ENCODE results near the gene NSUN4. TPM values are rescaled to one million over a fixed set of nuclear protein-coding genes. Genes with fewer than 3 reads are reported as not detected.
"Not testable (repeated sequence)": the region's sequence is repeated elsewhere in the genome, so short reads cannot be mapped to it uniquely, and the experiment has no call there.

The NSUN4 gene
- total RNA-seq, 2 experiments from 2014 or later = 23.2 to 24.9 TPM

GRCh38 chr1:46334030-46334384, 6.6 kb upstream of the NSUN4 start:
- H3K9me3 Mint-ChIP-seq = no peaks in the 10 kb centered on the region
- no peaks in the 10 kb centered on the region for H3K4me1 Mint-ChIP-seq
- H3K27ac Mint-ChIP-seq = no peak overlapping the region
- no peaks in the 10 kb centered on the region for H3K36me3 Mint-ChIP-seq
- H3K27me3 Mint-ChIP-seq = peaks cover 2% of the 10 kb centered on the region
- H3K4me3 Mint-ChIP-seq = no peak overlapping the region
- DNase-seq (no peak), ATAC-seq (ENCODE audit: low read depth) (no peak)
- POLR2A ChIA-PET = no interaction called here

GRCh38 chr1:46335081-46335480, 5.5 kb upstream of the NSUN4 start:
- DNase-seq (no peak), ATAC-seq (ENCODE audit: low read depth) (no peak)
- H3K4me1 Mint-ChIP-seq = peaks cover 5% of the 10 kb centered on the region
- H3K36me3 Mint-ChIP-seq = no peaks in the 10 kb centered on the region
- no peak overlapping the region for H3K4me3 Mint-ChIP-seq
- no peaks in the 10 kb centered on the region for H3K9me3 Mint-ChIP-seq
- peaks cover 2% of the 10 kb centered on the region for H3K27me3 Mint-ChIP-seq
- POLR2A ChIA-PET = no interaction called here
- H3K27ac Mint-ChIP-seq = no peak overlapping the region

- POLR2A ChIA-PET = interaction anchor here (0.7 kb wide), 1 partner anchor 33 kb away, joined by 6 read pairs; no protein-coding TSS in a partner anchor
- DNase-seq; ATAC-seq (ENCODE audit: low read depth); H3K27ac Mint-ChIP-seq; H3K9me3 Mint-ChIP-seq; H3K27me3 Mint-ChIP-seq; H3K4me3 Mint-ChIP-seq: not testable (repeated sequence)
- Mint-ChIP-seq H3K36me3 (peaks cover 12% of the 10 kb centered on the region), H3K4me1 (peaks cover 22% of the 10 kb centered on the region)
Observed at GRCh38 chr1:46337409-46337808, 3.2 kb upstream of the NSUN4 start.

- Mint-ChIP-seq H3K9me3 (no peaks in the 10 kb centered on the region), H3K36me3 (peaks cover 16% of the 10 kb centered on the region), H3K27me3 (no peaks in the 10 kb centered on the region), H3K27ac (peak overlapping the region; percentile 99), H3K4me3 (peak overlapping the region; percentile 100), H3K4me1 (peaks cover 34% of the 10 kb centered on the region)
- DNase-seq (no peak), ATAC-seq (ENCODE audit: low read depth) (no peak)
- POLR2A ChIA-PET = interaction anchor here (1.5 to 3.5 kb wide), 3 partner anchors 38 to 95 kb away, joined by 3 to 21 read pairs (median 13); partner anchors contain the start of genes LRRC41, RAD54L and UQCRH
Observed at GRCh38 chr1:46341222-46342083, 846 bp downstream of the NSUN4 start.

- Mint-ChIP-seq H3K27me3 (no peaks in the 10 kb centered on the region), H3K4me3 (peak overlapping the region; percentile 100), H3K9me3 (no peaks in the 10 kb centered on the region), H3K4me1 (peaks cover 36% of the 10 kb centered on the region), H3K36me3 (peaks cover 18% of the 10 kb centered on the region), H3K27ac (peak overlapping the region; percentile 99)
- POLR2A ChIA-PET = interaction anchor here (3.3 to 3.5 kb wide), 2 partner anchors 39 to 95 kb away, joined by 13 to 21 read pairs; partner anchors contain the start of genes LRRC41, RAD54L and UQCRH
- DNase-seq (no peak), ATAC-seq (ENCODE audit: low read depth) (no peak)
Observed at GRCh38 chr1:46342084-46342656, 1.6 kb downstream of the NSUN4 start.

- peaks cover 18% of the 10 kb centered on the region for H3K36me3 Mint-ChIP-seq
- no peaks in the 10 kb centered on the region for H3K9me3 Mint-ChIP-seq
- DNase-seq = no peak
- ATAC-seq (ENCODE audit: low read depth) = no peak
- peaks cover 36% of the 10 kb centered on the region for H3K4me1 Mint-ChIP-seq
- no peaks in the 10 kb centered on the region for H3K27me3 Mint-ChIP-seq
- H3K27ac Mint-ChIP-seq = peak overlapping the region; percentile 99
- POLR2A ChIA-PET = interaction anchor here (3.3 to 3.5 kb wide), 2 partner anchors 39 to 96 kb away, joined by 13 to 21 read pairs; partner anchors contain the start of genes LRRC41, RAD54L and UQCRH
- H3K4me3 Mint-ChIP-seq = peak overlapping the region; percentile 100
Observed at GRCh38 chr1:46342677-46343350, 2.2 kb downstream of the NSUN4 start.

- H3K4me3 Mint-ChIP-seq = no peak overlapping the region
- POLR2A ChIA-PET = no interaction called here
- H3K9me3 Mint-ChIP-seq = no peaks in the 10 kb centered on the region
Observed at GRCh38 chr1:46343351-46343695, 2.7 kb downstream of the NSUN4 start.

GRCh38 chr1:46343705-46344104, 3.1 kb downstream of the NSUN4 start:
- no peaks in the 10 kb centered on the region for H3K27me3 Mint-ChIP-seq
- no peak overlapping the region for H3K4me3 Mint-ChIP-seq
- POLR2A ChIA-PET = no interaction called here
- H3K27ac Mint-ChIP-seq = peak overlapping the region; percentile 62
- no peaks in the 10 kb centered on the region for H3K9me3 Mint-ChIP-seq
- ATAC-seq (ENCODE audit: low read depth) = no peak
- H3K4me1 Mint-ChIP-seq = peaks cover 38% of the 10 kb centered on the region
- DNase-seq = no peak
- peaks cover 22% of the 10 kb centered on the region for H3K36me3 Mint-ChIP-seq

More at GRCh38 chr1:46343351-46343695, 2.7 kb downstream of the NSUN4 start:
- DNase-seq (no peak), ATAC-seq (ENCODE audit: low read depth) (no peak)
- H3K27ac Mint-ChIP-seq = no peak overlapping the region
- H3K4me1 Mint-ChIP-seq = peaks cover 38% of the 10 kb centered on the region
- H3K27me3 Mint-ChIP-seq = no peaks in the 10 kb centered on the region
- peaks cover 22% of the 10 kb centered on the region for H3K36me3 Mint-ChIP-seq

- Mint-ChIP-seq H3K36me3 (peaks cover 23% of the 10 kb centered on the region), H3K9me3 (no peaks in the 10 kb centered on the region), H3K27ac (no peak overlapping the region), H3K27me3 (no peaks in the 10 kb centered on the region), H3K4me3 (no peak overlapping the region), H3K4me1 (peaks cover 35% of the 10 kb centered on the region)
- ATAC-seq (ENCODE audit: low read depth) = no peak
- DNase-seq = no peak
- POLR2A ChIA-PET = interaction anchor here (0.6 kb wide), 1 partner anchor 38 kb away, joined by 3 read pairs; no protein-coding TSS in a partner anchor
Observed at GRCh38 chr1:46344481-46344880, 3.9 kb downstream of the NSUN4 start.

- POLR2A ChIA-PET = interaction anchor here (0.7 kb wide), 1 partner anchor 85 kb away, joined by 5 read pairs; no protein-coding TSS in a partner anchor
- H3K9me3 Mint-ChIP-seq = no peaks in the 10 kb centered on the region
- ATAC-seq (ENCODE audit: low read depth) (no peak), DNase-seq (no peak)
- H3K36me3 Mint-ChIP-seq = peaks cover 27% of the 10 kb centered on the region
- H3K4me1 Mint-ChIP-seq = peaks cover 32% of the 10 kb centered on the region
- H3K4me3 Mint-ChIP-seq = no peak overlapping the region
- no peak overlapping the region for H3K27ac Mint-ChIP-seq
- no peaks in the 10 kb centered on the region for H3K27me3 Mint-ChIP-seq
Observed at GRCh38 chr1:46345281-46345680, 4.7 kb downstream of the NSUN4 start.

- POLR2A ChIA-PET = interaction anchor here (0.7 kb wide), 1 partner anchor 962 kb away, joined by 3 read pairs; no protein-coding TSS in a partner anchor
- no peak for DNase-seq
- Mint-ChIP-seq H3K36me3 (peaks cover 24% of the 10 kb centered on the region), H3K27ac (no peak overlapping the region), H3K9me3 (no peaks in the 10 kb centered on the region), H3K4me1 (peaks cover 2% of the 10 kb centered on the region), H3K27me3 (no peaks in the 10 kb centered on the region), H3K4me3 (no peak overlapping the region)
- no peak for ATAC-seq (ENCODE audit: low read depth)
Observed at GRCh38 chr1:46352363-46352762, 11.8 kb downstream of the NSUN4 start.

- POLR2A ChIA-PET; H3K27me3 Mint-ChIP-seq; H3K9me3 Mint-ChIP-seq; ATAC-seq (ENCODE audit: low read depth); H3K4me1 Mint-ChIP-seq; DNase-seq; H3K27ac Mint-ChIP-seq; H3K4me3 Mint-ChIP-seq: not testable (repeated sequence)
- H3K36me3 Mint-ChIP-seq = peaks cover 20% of the 10 kb centered on the region
Observed at GRCh38 chr1:46355920-46356319, 15.3 kb downstream of the NSUN4 start.

- POLR2A ChIA-PET = no interaction called here
- H3K9me3 Mint-ChIP-seq = no peaks in the 10 kb centered on the region
- H3K27me3 Mint-ChIP-seq = no peaks in the 10 kb centered on the region
Observed at GRCh38 chr1:46362158-46362557, 21.6 kb downstream of the NSUN4 start.

More at GRCh38 chr1:46362158-46362557, 21.6 kb downstream of the NSUN4 start:
- Mint-ChIP-seq H3K27ac (no peak overlapping the region), H3K4me3 (no peak overlapping the region), H3K4me1 (peaks cover 2% of the 10 kb centered on the region), H3K36me3 (peaks cover 24% of the 10 kb centered on the region)
- DNase-seq (no peak), ATAC-seq (ENCODE audit: low read depth) (no peak)
